ENCODE measurements around the gene ANKS1B.

The ANKS1B gene

GRCh38 chr12:99259040-99259934 is 725.4 kb downstream of the ANKS1B start:
- no peak for DNase-seq

- DNase-seq, result no peak
Observed at GRCh38 chr12:99257672-99258071, 727.1 kb downstream of the ANKS1B start.

GRCh38 chr12:99253068-99253467 is 731.7 kb downstream of the ANKS1B start:
- no peak for DNase-seq

- DNase-seq, result no peak
Observed at GRCh38 chr12:99250091-99250490, 734.6 kb downstream of the ANKS1B start.

GRCh38 chr12:99249543-99249942 is 735.2 kb downstream of the ANKS1B start:
- no peak for DNase-seq

GRCh38 chr12:99237907-99238538 is 746.7 kb downstream of the ANKS1B start:
- DNase-seq, result peak; percentile 11

GRCh38 chr12:99235381-99235780 is 749.4 kb downstream of the ANKS1B start:
- DNase-seq, result no peak

GRCh38 chr12:99234702-99235101 is 750.0 kb downstream of the ANKS1B start:
- DNase-seq, result no peak

- no peak for DNase-seq
Observed at GRCh38 chr12:99232324-99232723, 752.4 kb downstream of the ANKS1B start.

GRCh38 chr12:99231031-99231430 is 753.7 kb downstream of the ANKS1B start:
- no peak for DNase-seq

GRCh38 chr12:99224237-99224636 is 760.5 kb downstream of the ANKS1B start:
- DNase-seq, result no peak

- DNase-seq, result no peak
Observed at GRCh38 chr12:99223579-99223978, 761.2 kb downstream of the ANKS1B start.

- DNase-seq, result no peak
Observed at GRCh38 chr12:99213047-99213446, 771.7 kb downstream of the ANKS1B start.

GRCh38 chr12:99212275-99212674 is 772.5 kb downstream of the ANKS1B start:
- no peak for DNase-seq

- no peak for DNase-seq
Observed at GRCh38 chr12:99205111-99205510, 779.6 kb downstream of the ANKS1B start.

- no peak for DNase-seq
Observed at GRCh38 chr12:99201906-99202645, 782.7 kb downstream of the ANKS1B start.

GRCh38 chr12:99200711-99201384 is 783.9 kb downstream of the ANKS1B start:
- DNase-seq, result no peak

GRCh38 chr12:99195474-99195873 is 789.3 kb downstream of the ANKS1B start:
- no peak for DNase-seq

- no peak for DNase-seq
Observed at GRCh38 chr12:99192489-99192888, 792.2 kb downstream of the ANKS1B start.

GRCh38 chr12:99176871-99177270 is 807.9 kb downstream of the ANKS1B start:
- DNase-seq, result no peak

GRCh38 chr12:99170461-99170860 is 814.3 kb downstream of the ANKS1B start:
- no peak for DNase-seq

GRCh38 chr12:99170037-99170436 is 814.7 kb downstream of the ANKS1B start:
- no peak for DNase-seq

- DNase-seq, result peak; percentile 5
Observed at GRCh38 chr12:99157946-99158345, 826.8 kb downstream of the ANKS1B start.
